GM19025 (cell line): ENCODE measurements around the gene CEP89.
"Not testable (repeated sequence)": the region's sequence is repeated elsewhere in the genome, so short reads cannot be mapped to it uniquely, and the experiment has no call there.

Experiments used
- ATAC-seq: cut with Tn5 transposase; IDR thresholded peaks from one replicate; pipeline ENCODE4 v1.9.1; 2021; ENCODE audit warnings: mild to moderate bottlenecking, low read depth, moderate library complexity; ENCODE audit not compliant: unreplicated experiment

The CEP89 gene

DNA sequence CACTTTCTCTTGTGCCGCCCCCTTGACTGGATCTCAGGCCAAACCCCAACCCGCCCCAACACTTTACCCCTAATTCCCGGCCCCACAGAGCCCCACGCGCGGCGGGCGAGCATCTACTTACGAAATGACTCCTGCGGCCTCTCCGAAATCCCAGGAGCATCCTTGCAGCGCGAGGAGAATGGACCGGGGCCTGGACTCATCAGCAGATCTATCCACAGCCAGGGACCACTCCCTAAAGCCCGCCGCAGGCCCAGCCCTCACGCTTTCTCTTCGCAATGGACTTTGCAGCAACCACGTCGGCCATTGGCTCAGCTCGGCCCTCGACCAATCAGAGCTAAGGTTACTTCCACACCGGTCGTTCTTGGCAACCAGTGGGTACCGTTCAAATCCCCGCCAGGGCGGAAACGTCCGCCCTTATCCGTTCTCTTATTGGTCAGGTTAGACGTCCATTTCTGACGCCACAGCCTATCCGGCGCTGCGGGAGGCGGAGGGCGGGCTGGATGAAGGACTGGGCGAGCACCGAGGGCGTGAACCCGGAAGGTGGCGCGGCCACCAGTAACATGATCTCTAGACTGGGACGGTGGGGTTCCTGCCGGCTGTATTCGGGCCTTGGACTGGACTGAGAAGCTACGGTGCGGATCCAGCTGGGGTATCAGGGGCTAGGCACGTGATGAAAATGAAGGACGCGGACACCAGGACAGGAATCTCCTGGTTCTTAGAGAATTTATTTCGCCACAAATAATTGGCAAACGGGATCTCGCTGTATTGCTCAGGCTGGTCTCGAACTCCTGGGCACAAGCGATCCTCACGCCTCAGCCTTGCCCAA, at the start of gene CEP89, which contains the start of gene FAAP24:
CEP89 (minus strand) TSS at position 244 of the 826 bp plus-strand sequence; CDS start at position 160, 84 bp downstream.
FAAP24 (plus strand) TSS at position 528 of the 826 bp plus-strand sequence. CDS start 955 bp downstream, outside the sequence.
- peak; percentile 99 for ATAC-seq

DNA sequence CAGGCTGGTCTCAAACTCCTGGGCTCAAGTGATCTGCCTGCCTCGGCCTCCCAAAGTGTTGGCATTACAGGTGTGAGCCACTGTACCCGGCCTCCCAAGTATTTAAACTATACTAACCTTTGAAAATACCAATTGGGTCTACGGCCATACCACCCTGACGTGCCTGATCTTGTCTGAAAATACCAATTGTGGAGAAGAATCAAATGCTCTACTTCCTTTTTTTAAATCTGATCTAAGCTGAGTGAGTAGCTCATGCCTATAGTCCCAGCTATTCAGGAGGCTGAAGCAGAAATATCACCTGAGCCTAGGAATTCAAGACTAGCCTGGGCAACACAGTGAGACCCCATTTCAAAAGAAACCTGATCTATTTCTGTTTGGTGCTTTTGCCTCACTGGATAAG, 39.1 kb upstream of the CEP89 start:
- ATAC-seq: not testable (repeated sequence)

DNA sequence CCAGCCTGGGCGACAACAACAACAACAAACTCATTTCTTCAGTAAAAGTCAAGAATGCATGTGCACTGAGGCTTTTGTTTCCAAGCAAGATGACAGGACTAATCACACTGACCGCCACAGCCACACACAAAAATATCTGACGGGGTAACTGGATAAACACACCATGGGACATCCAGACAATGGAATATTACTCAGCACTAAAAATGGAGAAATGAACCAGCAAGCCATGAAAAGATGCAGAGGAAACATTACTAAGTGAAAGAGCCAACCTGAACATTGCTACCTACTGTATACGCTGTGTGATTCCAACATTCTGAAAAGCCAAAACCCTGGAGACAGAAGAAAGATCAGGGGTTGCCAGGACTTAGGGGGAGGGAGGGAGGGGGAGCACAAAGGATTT, 37.0 kb upstream of the CEP89 start:
- no peak for ATAC-seq

- no peak for ATAC-seq
Observed at GRCh38 chr19:33005440-33005839, 33.7 kb upstream of the CEP89 start.

GRCh38 chr19:33003424-33004024, 31.8 kb upstream of the CEP89 start:
- not testable (repeated sequence) for ATAC-seq

- not testable (repeated sequence) for ATAC-seq
Observed at GRCh38 chr19:33002126-33002865, 30.5 kb upstream of the CEP89 start.

- ATAC-seq: no peak
Observed at GRCh38 chr19:33000910-33001309, 29.2 kb upstream of the CEP89 start.

GRCh38 chr19:33000510-33000909, 28.8 kb upstream of the CEP89 start:
- no peak for ATAC-seq

DNA sequence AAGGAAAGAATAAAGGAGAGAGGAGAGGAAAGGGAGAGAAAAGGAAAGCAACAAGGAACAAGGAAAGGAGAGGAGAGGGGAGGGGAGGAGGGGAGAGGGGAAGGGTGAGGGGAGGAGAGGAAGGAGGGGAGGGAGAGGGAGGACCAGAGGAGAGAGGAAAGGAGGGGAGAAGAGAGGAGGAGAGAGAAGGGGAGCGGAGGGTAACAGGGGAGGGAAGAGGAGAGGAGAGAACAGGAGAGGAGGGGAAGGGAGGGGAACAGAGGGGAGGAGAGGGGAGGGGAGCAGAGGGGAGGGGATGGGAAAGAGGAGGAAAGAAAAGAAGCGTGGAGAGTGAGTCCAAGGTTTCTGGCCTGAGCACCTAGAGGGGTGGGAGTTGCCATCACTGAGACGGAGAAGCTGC, 27.0 kb upstream of the CEP89 start:
- no peak for ATAC-seq

GRCh38 chr19:32997716-32998355, 26.1 kb upstream of the CEP89 start:
- no peak for ATAC-seq

- not testable (repeated sequence) for ATAC-seq
Observed at GRCh38 chr19:32997061-32997464, 25.3 kb upstream of the CEP89 start.

- ATAC-seq: not testable (repeated sequence)
Observed at GRCh38 chr19:32995966-32996365, 24.2 kb upstream of the CEP89 start.

DNA sequence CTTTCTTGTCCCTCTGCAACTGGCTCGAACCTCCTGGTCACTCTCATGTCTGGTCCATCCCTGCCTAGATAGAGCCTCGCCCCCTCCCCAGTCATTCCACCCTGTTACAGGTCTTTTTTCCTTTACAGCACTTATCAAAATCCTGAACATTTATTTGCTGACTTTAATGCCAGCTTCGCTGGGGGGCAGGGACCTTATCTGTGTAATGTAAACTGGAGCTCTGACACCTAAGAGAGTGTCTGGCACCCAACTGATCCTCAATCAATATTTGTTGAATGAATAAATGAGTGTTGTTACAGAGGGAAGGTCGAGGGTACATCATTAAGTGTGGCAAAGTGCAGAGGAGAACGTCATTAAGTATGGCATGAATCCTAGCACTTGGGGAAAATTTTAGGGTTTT, 17.0 kb upstream of the CEP89 start:
- ATAC-seq: no peak

DNA sequence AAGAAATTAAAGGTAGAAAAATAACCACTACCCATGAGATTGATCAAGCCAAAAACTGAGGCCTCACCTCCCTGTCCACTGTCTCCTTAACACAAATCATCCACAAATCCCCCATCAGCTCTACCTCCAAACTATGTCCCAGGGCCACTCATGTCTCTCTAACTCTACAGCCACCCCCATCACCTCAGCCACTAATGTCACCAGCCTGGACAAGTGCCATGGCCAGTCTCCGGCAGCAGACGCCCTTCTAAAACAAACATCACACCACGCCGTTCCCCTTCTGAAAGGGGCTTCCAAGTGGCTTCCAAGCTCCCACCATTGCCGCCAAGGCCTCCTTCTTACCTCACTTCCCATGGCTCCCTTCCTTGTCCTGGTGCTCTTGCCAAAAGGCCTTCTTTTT, 16.5 kb upstream of the CEP89 start:
- not testable (repeated sequence) for ATAC-seq

DNA sequence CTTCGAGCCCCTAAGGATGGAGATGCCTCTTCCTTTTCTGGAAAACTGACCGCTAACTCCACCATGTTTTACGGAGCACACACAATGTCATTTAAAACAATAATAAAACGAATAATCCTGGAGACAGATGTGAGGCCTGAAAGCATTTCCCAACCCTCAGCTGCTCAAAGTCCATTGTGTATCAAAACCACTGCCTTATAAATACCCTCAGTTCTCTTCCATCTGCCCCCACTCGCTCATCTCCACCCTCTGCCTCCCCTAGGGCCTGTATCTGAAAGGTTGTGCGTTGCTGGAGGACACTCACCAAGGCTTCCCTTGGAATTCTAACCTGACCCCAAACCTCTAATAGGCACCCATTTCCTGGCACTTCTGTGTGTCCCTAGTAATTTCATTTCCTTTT, 10.7 kb upstream of the CEP89 start:
- ATAC-seq: not testable (repeated sequence)

DNA sequence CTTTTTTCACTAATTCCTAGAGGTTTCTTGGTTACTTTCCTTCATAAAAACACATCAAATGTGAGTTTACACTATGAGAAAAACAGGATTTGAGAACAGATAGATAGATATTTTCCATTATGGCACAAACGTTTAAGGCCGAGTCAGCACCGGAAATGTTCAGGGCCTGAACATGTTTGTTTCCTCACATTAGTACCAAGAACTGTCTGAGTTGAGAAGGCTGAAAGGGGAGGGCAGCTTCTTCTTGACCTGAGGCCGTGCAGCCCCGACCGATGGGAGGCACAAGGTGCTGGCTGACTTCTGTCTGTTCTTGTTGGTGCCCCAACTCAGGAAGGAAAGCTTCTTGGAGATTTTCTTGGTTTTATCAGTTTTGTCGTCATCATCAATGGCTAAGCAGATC, 8.0 kb upstream of the CEP89 start:
- not testable (repeated sequence) for ATAC-seq

DNA sequence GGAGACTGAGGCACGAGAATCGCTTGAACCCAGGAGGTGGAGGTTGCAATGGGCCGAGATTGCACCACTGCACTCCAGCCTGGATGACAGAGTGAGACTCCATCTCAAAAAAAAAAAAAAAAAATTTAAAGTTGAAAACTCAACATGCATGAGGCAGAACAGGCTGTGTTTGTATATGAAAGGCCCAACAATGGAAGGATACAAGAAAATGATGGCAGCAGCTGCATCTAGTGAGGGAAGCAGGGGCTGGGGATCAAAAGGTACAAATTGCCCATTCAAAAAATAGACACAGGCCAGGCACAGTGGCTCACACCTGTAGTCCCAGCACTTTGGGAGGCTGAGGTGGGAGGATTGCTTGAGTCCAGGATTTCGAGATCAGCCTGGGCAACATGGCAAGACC, 6.1 kb upstream of the CEP89 start:
- ATAC-seq: not testable (repeated sequence)

- ATAC-seq: no peak
Observed at GRCh38 chr19:32977280-32977679, 5.5 kb upstream of the CEP89 start.

DNA sequence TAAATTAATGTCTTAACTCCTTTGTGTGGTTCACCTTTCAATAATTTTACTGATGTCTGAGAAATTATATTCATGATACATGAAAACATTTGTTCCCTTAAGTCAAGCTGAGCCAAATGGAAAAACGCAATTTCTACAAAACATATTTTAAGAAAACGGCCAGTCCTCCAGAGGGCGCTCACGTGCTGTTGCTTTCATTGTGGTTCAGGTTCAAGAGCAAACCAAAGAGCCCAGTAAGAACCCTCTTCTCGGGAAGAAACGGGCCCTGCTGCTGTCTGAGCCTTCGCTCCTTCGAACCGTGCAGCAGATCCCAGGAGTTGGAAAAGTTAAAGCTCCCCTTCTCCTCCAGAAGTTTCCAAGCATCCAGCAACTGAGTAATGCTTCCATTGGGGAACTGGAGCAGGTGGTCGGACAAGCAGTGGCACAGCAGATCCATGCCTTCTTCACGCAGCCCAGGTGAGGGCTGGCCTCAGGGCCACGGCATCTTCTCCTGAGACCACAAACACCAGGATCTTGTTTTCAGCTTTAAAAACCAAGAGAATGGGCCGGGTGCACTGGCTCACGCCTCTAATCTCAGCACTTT, 4.6 kb upstream of the CEP89 start:
- no peak for ATAC-seq

- no peak for ATAC-seq
Observed at GRCh38 chr19:32971012-32971595, 654 bp downstream of the CEP89 start.
